ENCODE measurements around the gene SLC9C1. TPM values are rescaled to one million over a fixed set of nuclear protein-coding genes. Genes with fewer than 3 reads are reported as not detected.

Gene SLC9C1
- total RNA-seq, 1 experiment from 2014 or later: 0.50 TPM

DNA sequence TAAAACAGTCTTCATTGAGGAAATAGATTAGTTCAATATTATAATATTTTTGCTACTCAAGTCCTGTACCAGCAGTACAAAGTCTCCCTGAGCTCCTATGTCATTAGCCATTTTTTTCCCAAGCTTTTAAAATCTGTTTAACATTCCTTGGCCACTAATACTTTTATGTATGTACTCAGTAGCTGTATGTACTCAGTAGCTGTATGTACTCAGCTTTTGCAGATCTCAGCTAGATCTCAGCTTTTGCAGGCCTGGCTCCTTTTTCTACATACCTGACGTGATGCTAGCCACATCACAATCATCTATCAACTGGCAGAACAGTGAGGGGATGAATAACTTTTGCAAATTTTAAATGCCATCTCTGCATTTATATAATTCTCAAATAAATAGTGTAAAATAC is 13.8 kb downstream of the SLC9C1 start:
- Histone ChIP-seq H4K91ac (ENCODE audit: insufficient read length, low read depth, low read length) (no peak overlapping the region), H4K5ac (ENCODE audit: insufficient read length, low read depth, low read length) (no peak overlapping the region), H3K9ac (ENCODE audit: extremely low read depth, insufficient read length, low read length) (no peak overlapping the region), H2AK5ac (ENCODE audit: insufficient read length, low read length) (no peak overlapping the region), H3K4me2 (ENCODE audit: insufficient read depth, insufficient read length, low read length) (no peak overlapping the region), H3K27me3 (ENCODE audit: insufficient read depth, low read length) (no peaks in the 10 kb centered on the region), H3K79me2 (ENCODE audit: insufficient read depth, low read length) (no peaks in the 10 kb centered on the region), H2BK12ac (ENCODE audit: insufficient read length, low read depth, low read length) (no peak overlapping the region), H3K18ac (ENCODE audit: insufficient read length, low read depth, low read length) (no peak overlapping the region), H4K8ac (replicated peaks; ENCODE audit: insufficient read length, low read depth, low read length) (no peak overlapping the region), H2BK20ac (ENCODE audit: low read depth, low read length, poor library complexity, severe bottlenecking) (no peak overlapping the region), H2AFZ (ENCODE audit: low read length) (no peak overlapping the region), H2BK5ac (ENCODE audit: insufficient read length, low read length) (no peak overlapping the region), H3K4me1 (ENCODE audit: insufficient read depth, low read length) (no peaks in the 10 kb centered on the region), H3K79me1 (ENCODE audit: insufficient read depth, low read depth, low read length, poor library complexity, severe bottlenecking) (no peaks in the 10 kb centered on the region), H2BK15ac (ENCODE audit: low read depth, low read length) (no peak overlapping the region), H3K56ac (ENCODE audit: insufficient read length, low read depth, low read length) (no peak overlapping the region), H3T11ph (ENCODE audit: low read length) (no peak overlapping the region), H2BK120ac (ENCODE audit: low read depth, low read length, poor library complexity, severe bottlenecking) (no peak overlapping the region), H3K4ac (ENCODE audit: low read depth, low read length) (no peak overlapping the region), H4K20me1 (ENCODE audit: control insufficient read depth, insufficient read depth, insufficient read length) (no peaks in the 10 kb centered on the region), H3K14ac (ENCODE audit: insufficient read depth, low read length) (no peak overlapping the region), H3K23ac (ENCODE audit: insufficient read length, low read depth, low read length) (no peak overlapping the region), H3K27ac (ENCODE audit: insufficient read length, low read depth, low read length) (no peak overlapping the region), H3K23me2 (ENCODE audit: insufficient read length, low read depth, low read length, poor library complexity, severe bottlenecking) (no peaks in the 10 kb centered on the region), H3K9me3 (ENCODE audit: control insufficient read depth, low read depth, low read length) (no peaks in the 10 kb centered on the region)
- no peaks in the 10 kb centered on the region for H3K9me3 Mint-ChIP-seq
- no CpG with 5 or more reads among the region's 1 CpG for WGBS (ENCODE audit: extremely low coverage, insufficient read length, low lambda C conversion rate)
- H3K27me3 Mint-ChIP-seq (ENCODE audit: low read depth): no peaks in the 10 kb centered on the region
- no peak for TF ChIP-seq CTCF (conservative IDR thresholded peaks at IDR 0.05)
- H3K4me1 Mint-ChIP-seq: no peaks in the 10 kb centered on the region; a peak in 1 of 4 replicates
- H3K36me3 Mint-ChIP-seq (ENCODE audit: insufficient read depth in 1 of 3, low read depth in 3 of 3): no peaks in the 10 kb centered on the region
- no peak overlapping the region for H3K4me3 Mint-ChIP-seq
- no peak overlapping the region for H3K27ac Mint-ChIP-seq
- no peak for DNase-seq
